GM21367 (cell line): ENCODE results near the gene CDK17.
"Not testable (repeated sequence)": the region's sequence is repeated elsewhere in the genome, so short reads cannot be mapped to it uniquely, and the experiment has no call there.

Experiments used
- ATAC-seq: cut with Tn5 transposase; IDR thresholded peaks from one replicate; pipeline ENCODE4 v1.9.1; 2021; ENCODE audit not compliant: unreplicated experiment

The CDK17 gene

GRCh38 chr12:96419576-96420276 lies 19.5 kb upstream of the CDK17 start:
- peak; percentile 50 for ATAC-seq

GRCh38 chr12:96417688-96418087 lies 17.4 kb upstream of the CDK17 start:
- ATAC-seq: peak; percentile 47

- no peak for ATAC-seq
Measured at GRCh38 chr12:96416033-96416799, 16.0 kb upstream of the CDK17 start.

GRCh38 chr12:96414637-96415036 lies 14.4 kb upstream of the CDK17 start:
- no peak for ATAC-seq

GRCh38 chr12:96412431-96412830 lies 12.2 kb upstream of the CDK17 start:
- no peak for ATAC-seq

GRCh38 chr12:96409731-96410130 lies 9.5 kb upstream of the CDK17 start:
- no peak for ATAC-seq

- no peak for ATAC-seq
Measured at GRCh38 chr12:96408993-96409392, 8.8 kb upstream of the CDK17 start.

- peak; percentile 89 for ATAC-seq
Measured at GRCh38 chr12:96407429-96408097, 7.3 kb upstream of the CDK17 start.

GRCh38 chr12:96404696-96405095 lies 4.5 kb upstream of the CDK17 start:
- ATAC-seq: no peak

GRCh38 chr12:96403870-96404269 lies 3.6 kb upstream of the CDK17 start:
- ATAC-seq: no peak

- not testable (repeated sequence) for ATAC-seq
Measured at GRCh38 chr12:96402522-96402921, 2.3 kb upstream of the CDK17 start.

GRCh38 chr12:96402061-96402460 lies 1.8 kb upstream of the CDK17 start:
- no peak for ATAC-seq

- ATAC-seq: no peak
Measured at GRCh38 chr12:96401076-96401871, 1.0 kb upstream of the CDK17 start.

GRCh38 chr12:96400631-96401075 lies 414 bp upstream of the CDK17 start:
- ATAC-seq: peak; percentile 4

GRCh38 chr12:96399120-96399918 lies 920 bp downstream of the CDK17 start:
- peak; percentile 19 for ATAC-seq

- ATAC-seq: no peak
Measured at GRCh38 chr12:96398424-96399119, 1.7 kb downstream of the CDK17 start.

GRCh38 chr12:96397756-96398423 lies 2.3 kb downstream of the CDK17 start:
- no peak for ATAC-seq

GRCh38 chr12:96396914-96397313 lies 3.3 kb downstream of the CDK17 start:
- no peak for ATAC-seq

GRCh38 chr12:96396209-96396608 lies 4.0 kb downstream of the CDK17 start:
- ATAC-seq: no peak
